Measurements from ENCODE around the gene XXYLT1.
"Not testable (repeated sequence)": the region's sequence is repeated elsewhere in the genome, so short reads cannot be mapped to it uniquely, and the experiment has no call there.

The XXYLT1 gene

GRCh38 chr3:195038161-195038560 lies 232.8 kb downstream of the XXYLT1 start:
- DNase-seq, result no peak

- not testable (repeated sequence) for DNase-seq
Observed at GRCh38 chr3:195037586-195037985, 233.4 kb downstream of the XXYLT1 start.

- no peak for DNase-seq
Observed at GRCh38 chr3:195036974-195037373, 234.0 kb downstream of the XXYLT1 start.

- DNase-seq, result no peak
Observed at GRCh38 chr3:195036574-195036973, 234.4 kb downstream of the XXYLT1 start.

- DNase-seq, result no peak
Observed at GRCh38 chr3:195036203-195036505, 234.8 kb downstream of the XXYLT1 start.

- DNase-seq, result no peak
Observed at GRCh38 chr3:195035345-195036202, 235.4 kb downstream of the XXYLT1 start.

GRCh38 chr3:195034541-195034940 lies 236.4 kb downstream of the XXYLT1 start:
- DNase-seq, result no peak

- DNase-seq, result no peak
Observed at GRCh38 chr3:195034101-195034500, 236.9 kb downstream of the XXYLT1 start.

- DNase-seq, result no peak
Observed at GRCh38 chr3:195033531-195034091, 237.3 kb downstream of the XXYLT1 start.

GRCh38 chr3:195032955-195033354 lies 238.0 kb downstream of the XXYLT1 start:
- DNase-seq, result no peak

GRCh38 chr3:195032106-195032759 lies 238.7 kb downstream of the XXYLT1 start:
- no peak for DNase-seq

GRCh38 chr3:195031574-195032003 lies 239.4 kb downstream of the XXYLT1 start:
- DNase-seq, result no peak

- DNase-seq, result no peak
Observed at GRCh38 chr3:195030791-195031321, 240.1 kb downstream of the XXYLT1 start.

GRCh38 chr3:195028877-195029606 lies 241.9 kb downstream of the XXYLT1 start:
- DNase-seq, result peak; percentile 82

GRCh38 chr3:195025884-195026200 lies 245.1 kb downstream of the XXYLT1 start:
- no peak for DNase-seq

GRCh38 chr3:195025056-195025883 lies 245.7 kb downstream of the XXYLT1 start:
- peak; percentile 54 for DNase-seq

- no peak for DNase-seq
Observed at GRCh38 chr3:195023989-195024388, 247.0 kb downstream of the XXYLT1 start.

GRCh38 chr3:195023576-195023975 lies 247.4 kb downstream of the XXYLT1 start:
- no peak for DNase-seq

GRCh38 chr3:195021692-195022091 lies 249.3 kb downstream of the XXYLT1 start:
- no peak for DNase-seq

GRCh38 chr3:195020921-195021320 lies 250.0 kb downstream of the XXYLT1 start:
- DNase-seq, result no peak

GRCh38 chr3:195020185-195020584 lies 250.8 kb downstream of the XXYLT1 start:
- no peak for DNase-seq

GRCh38 chr3:195019335-195019734 lies 251.6 kb downstream of the XXYLT1 start:
- DNase-seq, result no peak
